Astrocyte (in vitro differentiated cells and primary cell): ENCODE measurements around the gene HS3ST6.

Experiments
- EZH2 ChIP-seq: IDR thresholded peaks from 2 replicates; pipeline ENCODE4 v1.6.1; 2012; ENCODE audit warnings: mild to moderate bottlenecking, low read length, inconsistent platforms; ENCODE audit not compliant: insufficient read depth
- TF ChIP-seq, protein P1 (sequence below): IDR thresholded peaks from 2 replicates; pipeline ENCODE4 v1.5.1; 2011; ENCODE audit warnings: low read depth, mild to moderate bottlenecking, inconsistent platforms, low read length, moderate library complexity; ENCODE audit not compliant: insufficient read depth

DNA sequence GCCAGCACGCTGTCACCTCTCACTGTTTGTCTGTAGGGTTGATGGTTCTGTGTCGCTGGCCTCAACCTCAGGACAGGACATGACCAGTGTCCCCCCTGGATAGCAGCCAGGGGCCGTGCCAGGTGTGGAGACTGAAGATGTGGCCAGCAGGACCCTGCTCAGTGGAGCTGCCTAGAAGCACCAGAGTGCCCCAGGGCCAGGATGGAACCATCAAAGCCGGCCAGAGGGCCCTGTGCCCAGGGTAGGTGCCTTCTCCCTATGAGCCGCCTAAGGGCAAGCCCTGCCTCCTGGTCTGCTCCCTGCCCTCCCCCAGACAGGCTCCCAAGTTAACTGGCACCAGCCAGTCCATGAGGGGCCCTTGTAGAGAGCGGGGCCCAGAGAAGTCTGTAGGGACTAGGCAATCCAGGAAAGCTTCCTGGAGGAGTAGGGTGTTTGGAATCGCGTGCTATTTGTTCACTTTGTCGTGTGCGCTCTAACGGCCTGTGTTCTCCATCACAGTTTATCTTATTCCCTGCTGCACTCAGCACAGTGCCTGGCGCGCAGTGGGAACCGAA, 40.6 kb upstream of the HS3ST6 start:
- TF ChIP-seq, protein P1, sequence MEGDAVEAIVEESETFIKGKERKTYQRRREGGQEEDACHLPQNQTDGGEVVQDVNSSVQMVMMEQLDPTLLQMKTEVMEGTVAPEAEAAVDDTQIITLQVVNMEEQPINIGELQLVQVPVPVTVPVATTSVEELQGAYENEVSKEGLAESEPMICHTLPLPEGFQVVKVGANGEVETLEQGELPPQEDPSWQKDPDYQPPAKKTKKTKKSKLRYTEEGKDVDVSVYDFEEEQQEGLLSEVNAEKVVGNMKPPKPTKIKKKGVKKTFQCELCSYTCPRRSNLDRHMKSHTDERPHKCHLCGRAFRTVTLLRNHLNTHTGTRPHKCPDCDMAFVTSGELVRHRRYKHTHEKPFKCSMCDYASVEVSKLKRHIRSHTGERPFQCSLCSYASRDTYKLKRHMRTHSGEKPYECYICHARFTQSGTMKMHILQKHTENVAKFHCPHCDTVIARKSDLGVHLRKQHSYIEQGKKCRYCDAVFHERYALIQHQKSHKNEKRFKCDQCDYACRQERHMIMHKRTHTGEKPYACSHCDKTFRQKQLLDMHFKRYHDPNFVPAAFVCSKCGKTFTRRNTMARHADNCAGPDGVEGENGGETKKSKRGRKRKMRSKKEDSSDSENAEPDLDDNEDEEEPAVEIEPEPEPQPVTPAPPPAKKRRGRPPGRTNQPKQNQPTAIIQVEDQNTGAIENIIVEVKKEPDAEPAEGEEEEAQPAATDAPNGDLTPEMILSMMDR: no peak
- TF ChIP-seq EZH2: no peak
